ENCODE measurements around the gene MYH11.

DNA sequence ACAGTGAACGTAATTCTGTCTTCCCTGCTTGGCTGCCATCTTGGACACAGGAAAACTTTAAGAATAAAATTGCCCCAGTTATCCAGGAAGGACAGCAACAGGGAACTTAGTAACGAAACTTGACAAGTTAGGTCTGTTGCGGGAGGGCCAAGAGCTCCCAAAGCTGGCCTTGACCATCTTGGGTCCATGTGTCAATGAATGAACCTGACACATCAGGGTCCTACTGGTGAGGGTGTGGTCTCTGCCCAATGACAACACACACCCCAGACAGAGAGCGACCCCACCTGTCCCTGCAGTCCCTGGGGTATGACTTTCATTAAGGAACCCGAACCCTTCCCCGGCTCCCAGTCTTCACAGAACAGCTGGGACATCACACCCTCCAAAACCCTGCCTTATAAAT, 110.5 kb downstream of the MYH11 start:
- TF ChIP-seq CREB1 (IDR thresholded peaks at IDR 0.05), result no peak
- no peak for TF ChIP-seq CREB1 (CRISPR knock-in tag; IDR thresholded peaks at IDR 0.05)
- TF ChIP-seq, protein P1, sequence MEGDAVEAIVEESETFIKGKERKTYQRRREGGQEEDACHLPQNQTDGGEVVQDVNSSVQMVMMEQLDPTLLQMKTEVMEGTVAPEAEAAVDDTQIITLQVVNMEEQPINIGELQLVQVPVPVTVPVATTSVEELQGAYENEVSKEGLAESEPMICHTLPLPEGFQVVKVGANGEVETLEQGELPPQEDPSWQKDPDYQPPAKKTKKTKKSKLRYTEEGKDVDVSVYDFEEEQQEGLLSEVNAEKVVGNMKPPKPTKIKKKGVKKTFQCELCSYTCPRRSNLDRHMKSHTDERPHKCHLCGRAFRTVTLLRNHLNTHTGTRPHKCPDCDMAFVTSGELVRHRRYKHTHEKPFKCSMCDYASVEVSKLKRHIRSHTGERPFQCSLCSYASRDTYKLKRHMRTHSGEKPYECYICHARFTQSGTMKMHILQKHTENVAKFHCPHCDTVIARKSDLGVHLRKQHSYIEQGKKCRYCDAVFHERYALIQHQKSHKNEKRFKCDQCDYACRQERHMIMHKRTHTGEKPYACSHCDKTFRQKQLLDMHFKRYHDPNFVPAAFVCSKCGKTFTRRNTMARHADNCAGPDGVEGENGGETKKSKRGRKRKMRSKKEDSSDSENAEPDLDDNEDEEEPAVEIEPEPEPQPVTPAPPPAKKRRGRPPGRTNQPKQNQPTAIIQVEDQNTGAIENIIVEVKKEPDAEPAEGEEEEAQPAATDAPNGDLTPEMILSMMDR (CRISPR knock-in tag; IDR thresholded peaks at IDR 0.05), result no peak
- no peak for TF ChIP-seq NCOA2 (CRISPR knock-in tag; IDR thresholded peaks at IDR 0.05)
- no peak for TF ChIP-seq SALL2 (CRISPR knock-in tag; IDR thresholded peaks at IDR 0.05)
- TF ChIP-seq TBP (CRISPR knock-in tag; IDR thresholded peaks at IDR 0.05), result no peak
- TF ChIP-seq MED13 (CRISPR knock-in tag; IDR thresholded peaks at IDR 0.05), result no peak
- TF ChIP-seq, protein P2, sequence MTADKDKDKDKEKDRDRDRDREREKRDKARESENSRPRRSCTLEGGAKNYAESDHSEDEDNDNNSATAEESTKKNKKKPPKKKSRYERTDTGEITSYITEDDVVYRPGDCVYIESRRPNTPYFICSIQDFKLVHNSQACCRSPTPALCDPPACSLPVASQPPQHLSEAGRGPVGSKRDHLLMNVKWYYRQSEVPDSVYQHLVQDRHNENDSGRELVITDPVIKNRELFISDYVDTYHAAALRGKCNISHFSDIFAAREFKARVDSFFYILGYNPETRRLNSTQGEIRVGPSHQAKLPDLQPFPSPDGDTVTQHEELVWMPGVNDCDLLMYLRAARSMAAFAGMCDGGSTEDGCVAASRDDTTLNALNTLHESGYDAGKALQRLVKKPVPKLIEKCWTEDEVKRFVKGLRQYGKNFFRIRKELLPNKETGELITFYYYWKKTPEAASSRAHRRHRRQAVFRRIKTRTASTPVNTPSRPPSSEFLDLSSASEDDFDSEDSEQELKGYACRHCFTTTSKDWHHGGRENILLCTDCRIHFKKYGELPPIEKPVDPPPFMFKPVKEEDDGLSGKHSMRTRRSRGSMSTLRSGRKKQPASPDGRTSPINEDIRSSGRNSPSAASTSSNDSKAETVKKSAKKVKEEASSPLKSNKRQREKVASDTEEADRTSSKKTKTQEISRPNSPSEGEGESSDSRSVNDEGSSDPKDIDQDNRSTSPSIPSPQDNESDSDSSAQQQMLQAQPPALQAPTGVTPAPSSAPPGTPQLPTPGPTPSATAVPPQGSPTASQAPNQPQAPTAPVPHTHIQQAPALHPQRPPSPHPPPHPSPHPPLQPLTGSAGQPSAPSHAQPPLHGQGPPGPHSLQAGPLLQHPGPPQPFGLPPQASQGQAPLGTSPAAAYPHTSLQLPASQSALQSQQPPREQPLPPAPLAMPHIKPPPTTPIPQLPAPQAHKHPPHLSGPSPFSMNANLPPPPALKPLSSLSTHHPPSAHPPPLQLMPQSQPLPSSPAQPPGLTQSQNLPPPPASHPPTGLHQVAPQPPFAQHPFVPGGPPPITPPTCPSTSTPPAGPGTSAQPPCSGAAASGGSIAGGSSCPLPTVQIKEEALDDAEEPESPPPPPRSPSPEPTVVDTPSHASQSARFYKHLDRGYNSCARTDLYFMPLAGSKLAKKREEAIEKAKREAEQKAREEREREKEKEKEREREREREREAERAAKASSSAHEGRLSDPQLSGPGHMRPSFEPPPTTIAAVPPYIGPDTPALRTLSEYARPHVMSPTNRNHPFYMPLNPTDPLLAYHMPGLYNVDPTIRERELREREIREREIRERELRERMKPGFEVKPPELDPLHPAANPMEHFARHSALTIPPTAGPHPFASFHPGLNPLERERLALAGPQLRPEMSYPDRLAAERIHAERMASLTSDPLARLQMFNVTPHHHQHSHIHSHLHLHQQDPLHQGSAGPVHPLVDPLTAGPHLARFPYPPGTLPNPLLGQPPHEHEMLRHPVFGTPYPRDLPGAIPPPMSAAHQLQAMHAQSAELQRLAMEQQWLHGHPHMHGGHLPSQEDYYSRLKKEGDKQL (CRISPR knock-in tag; IDR thresholded peaks at IDR 0.05; ENCODE audit: low read depth), result no peak
- no peak for TF ChIP-seq BCLAF1 (IDR thresholded peaks at IDR 0.05)

Measured in HepG2 (cell line).